PC-3 (cell line): ENCODE data around the gene EPHA10. TPM values are rescaled to one million over a fixed set of nuclear protein-coding genes. Genes with fewer than 3 reads are reported as not detected.

Experiments used
- ATAC-seq: fragments of 200-7000 bp; cut with Tn5 transposase; 2 replicates; pipeline ENCODE4 v1.9.1; 2020; ENCODE audit warnings: mild to moderate bottlenecking, moderate library complexity
- BruUV-seq: library from RNA; stranded (reverse); fragments of 400-500 nt; replicated peaks from 2 replicates; lab custom pipeline; 2021; lab: Mats Ljungman, UMichigan
- CTCF ChIA-PET: fragments of 300-600 bp; sonication (Branson Sonifier 250); formaldehyde crosslinking; loops from one replicate; lab custom pipeline; 2022; ENCODE audit warnings: antibody characterized with exemption; lab: Charles Lee
- POLR2A ChIA-PET: fragments of 300-600 bp; sonication (Branson Sonifier 250); formaldehyde crosslinking; loops from one replicate; lab custom pipeline; 2022; ENCODE audit warnings: antibody characterized with exemption; ENCODE audit not compliant: unreplicated experiment; lab: Charles Lee
- DNase-seq: peaks from one replicate; pipeline ENCODE4 v3.0.0-alpha.2; 2015
- H2AFZ ChIP-seq: fragments of 300-600 bp; sonication (generic); 2 replicates; pipeline ENCODE4 v1.6.0; 2016; ENCODE audit warnings: antibody characterized with exemption, low read length
- H3F3A ChIP-seq: fragments of 300-600 bp; sonication (generic); one replicate; pipeline ENCODE4 v1.6.0; 2017; ENCODE audit warnings: antibody characterized with exemption, low read length, control low read depth, mild to moderate bottlenecking; ENCODE audit not compliant: unreplicated experiment
- H3K27ac ChIP-seq: fragments of 300-600 bp; sonication (generic); 2 replicates; pipeline ENCODE4 v1.5.1; 2016; ENCODE audit warnings: mild to moderate bottlenecking, low read length
- H3K27me3 ChIP-seq: fragments of 300-600 bp; sonication (generic); 2 replicates; pipeline ENCODE4 v1.6.1; 2016; ENCODE audit warnings: low read length, mixed read lengths
- H3K36me3 ChIP-seq: fragments of 300-600 bp; sonication (generic); 2 replicates; pipeline ENCODE4 v1.6.1; 2016; ENCODE audit warnings: low read depth, mixed run types, low read length, mixed read lengths
- H3K4me1 ChIP-seq: fragments of 300-600 bp; sonication (generic); 2 replicates; pipeline ENCODE4 v1.5.1; 2016; ENCODE audit warnings: low read length; ENCODE audit not compliant: insufficient read depth
- H3K4me2 ChIP-seq: fragments of 300-600 bp; sonication (generic); 2 replicates; pipeline ENCODE4 v1.6.0; 2016; ENCODE audit warnings: low read length
- H3K4me3 ChIP-seq: fragments of 300-600 bp; sonication (generic); 2 replicates; pipeline ENCODE4 v1.5.1; 2016; ENCODE audit warnings: mild to moderate bottlenecking, low read length, mixed read lengths
- H3K79me2 ChIP-seq: fragments of 300-600 bp; sonication (generic); 2 replicates; pipeline ENCODE4 v1.6.1; 2017; ENCODE audit warnings: low read length, mixed read lengths
- H3K9ac ChIP-seq: fragments of 300-600 bp; sonication (generic); 2 replicates; pipeline ENCODE4 v1.6.0; 2016; ENCODE audit warnings: mild to moderate bottlenecking, low read length
- H3K9me2 ChIP-seq: fragments of 300-600 bp; sonication (generic); replicated peaks from 2 replicates; pipeline ENCODE4 v1.6.1; 2016; ENCODE audit warnings: mixed run types, low read length, mixed read lengths
- H3K9me3 ChIP-seq: fragments of 300-600 bp; sonication (generic); 2 replicates; pipeline ENCODE4 v1.6.1; 2016; ENCODE audit warnings: low read length, mixed read lengths
- H4K20me1 ChIP-seq: fragments of 300-600 bp; sonication (generic); 2 replicates; pipeline ENCODE4 v1.6.1; 2016; ENCODE audit warnings: low read length, mixed read lengths
- CTCF ChIP-seq: fragments of 300-600 bp; sonication (generic); conservative IDR thresholded peaks from 2 replicates; pipeline ENCODE4 v1.5.1; 2017; ENCODE audit warnings: antibody characterized with exemption, low read depth, mild to moderate bottlenecking, low read length
- EZH2 ChIP-seq: fragments of 300-600 bp; sonication (generic); IDR thresholded peaks from one replicate; pipeline ENCODE4 v1.6.1; 2017; ENCODE audit warnings: antibody characterized with exemption, mild to moderate bottlenecking, low read length; ENCODE audit not compliant: unreplicated experiment
- EZH2phosphoT487 ChIP-seq: fragments of 300-600 bp; sonication (generic); IDR thresholded peaks from 2 replicates; pipeline ENCODE4 v1.6.1; 2018; ENCODE audit warnings: mild to moderate bottlenecking, antibody characterized with exemption, low read length, borderline replicate concordance
- intact Hi-C: fragments of 100-400 bp; cut with micrococcal nuclease; formaldehyde crosslinking; loops from 2 replicates; pipeline ENCODE4 v1.9.0; 2023
- total RNA-seq: library from RNA; depleted of rRNA; stranded (reverse); fragments of >200 nt; gene quantifications from 2 replicates; pipeline ENCODE4 v1.2.3, GENCODE V29; 2014

Gene EPHA10
- total RNA-seq, 1 experiment from 2014 or later, result 3.5 TPM

- Histone ChIP-seq H3F3A (no peaks in the 10 kb centered on the region), H3K9me3 (no peaks in the 10 kb centered on the region), H3K9ac (peak overlapping the region; percentile 80), H2AFZ (no peak overlapping the region), H3K4me3 (peak overlapping the region; percentile 81), H3K27ac (0 out of 2 replicates have a peak overlapping the region, but pooled peaks have one; percentile 21), H3K79me2 (peaks cover 49% of the 10 kb centered on the region), H4K20me1 (peaks cover 31% of the 10 kb centered on the region), H3K36me3 (peaks cover 45% of the 10 kb centered on the region), H3K4me1 (peaks cover 27% of the 10 kb centered on the region), H3K9me2 (no peaks in the 10 kb centered on the region), H3K27me3 (no peaks in the 10 kb centered on the region), H3K4me2 (peak overlapping the region; percentile 94)
- intact Hi-C loops, result no loop called here
- TF ChIP-seq EZH2, result no peak
- TF ChIP-seq EZH2phosphoT487, result no peak
- no peak for TF ChIP-seq CTCF
- DNase-seq (no peak), ATAC-seq (no peak)
- BruUV-seq, result TSS peak; percentile 34
- POLR2A ChIA-PET, result interaction anchor here (0.6 to 0.8 kb wide), 2 partner anchors 52 to 1375 kb away, joined by 3 to 5 read pairs; partner anchors contain the start of gene MTF1
- CTCF ChIA-PET, result interaction anchor here (1.5 kb wide), 1 partner anchor 53 kb away, joined by 27 read pairs; the partner anchor contains the start of gene MTF1
Measured at GRCh38 chr1:37807220-37807554, 42.3 kb upstream of the EPHA10 start.

GRCh38 chr1:37802439-37802838, 37.5 kb upstream of the EPHA10 start:
- H3K9me3 ChIP-seq, result no peaks in the 10 kb centered on the region
- H3K79me2 ChIP-seq, result peaks cover 34% of the 10 kb centered on the region
- CTCF ChIA-PET, result no interaction called here
- H3K27ac ChIP-seq, result no peak overlapping the region
- TF ChIP-seq EZH2 (no peak), CTCF (no peak), EZH2phosphoT487 (no peak)
- no peaks in the 10 kb centered on the region for H3K9me2 ChIP-seq
- H3F3A ChIP-seq, result no peaks in the 10 kb centered on the region
- intact Hi-C loops, result no loop called here
- ATAC-seq (no peak), DNase-seq (no peak)
- peaks cover 6% of the 10 kb centered on the region for H3K4me1 ChIP-seq
- POLR2A ChIA-PET, result no interaction called here
- H3K27me3 ChIP-seq, result no peaks in the 10 kb centered on the region
- no peak overlapping the region for H3K9ac ChIP-seq
- H4K20me1 ChIP-seq, result peaks cover 31% of the 10 kb centered on the region
- peaks cover 48% of the 10 kb centered on the region for H3K36me3 ChIP-seq
- BruUV-seq, result no TSS peak
- H3K4me3 ChIP-seq, result no peak overlapping the region
- no peak overlapping the region for H3K4me2 ChIP-seq
- no peak overlapping the region for H2AFZ ChIP-seq

- Histone ChIP-seq H3K36me3 (peaks cover 14% of the 10 kb centered on the region; the same call in 1 of the 2 replicates), H3K79me2 (peaks cover 21% of the 10 kb centered on the region), H2AFZ (no peak overlapping the region), H3K4me3 (no peak overlapping the region), H3K4me2 (no peak overlapping the region), H3K9ac (no peak overlapping the region), H3F3A (no peaks in the 10 kb centered on the region), H3K4me1 (peaks cover 15% of the 10 kb centered on the region), H4K20me1 (0 out of 2 replicates have a peak, but pooled peaks cover 4% of the 10 kb centered on the region), H3K9me2 (no peaks in the 10 kb centered on the region), H3K27me3 (no peaks in the 10 kb centered on the region), H3K27ac (no peak overlapping the region), H3K9me3 (no peaks in the 10 kb centered on the region)
- no peak for TF ChIP-seq CTCF
- TF ChIP-seq EZH2, result no peak
- no peak for TF ChIP-seq EZH2phosphoT487
- BruUV-seq, result no TSS peak
- ChIA-PET CTCF (no interaction called here), POLR2A (no interaction called here)
- no peak for DNase-seq
- ATAC-seq, result no peak
- intact Hi-C loops, result no loop called here
Measured at GRCh38 chr1:37797750-37798345, 32.9 kb upstream of the EPHA10 start.
